OCI-LY3 (cell line): ENCODE data around the gene PCBP2.

Experiments used
- CTCF ChIP-seq: fragments of 200-600, 300-600 bp; sonication (generic); IDR thresholded peaks from 2 replicates; pipeline ENCODE4 v1.5.1; 2014; ENCODE audit warnings: antibody characterized with exemption, low read length, low read depth
- EZH2phosphoT487 ChIP-seq: fragments of 200-600 bp; shearing (Covaris generic); IDR thresholded peaks from 2 replicates; pipeline ENCODE4 v1.6.1; 2018; ENCODE audit warnings: antibody characterized with exemption, mixed run types, low read depth

- TF ChIP-seq CTCF (no peak), EZH2phosphoT487 (no peak)
These were observed 49.8 kb downstream of the PCBP2 start for GRCh38 chr12:53501615-53502181.
